ENCODE results near the gene SLC8A2.

DNA sequence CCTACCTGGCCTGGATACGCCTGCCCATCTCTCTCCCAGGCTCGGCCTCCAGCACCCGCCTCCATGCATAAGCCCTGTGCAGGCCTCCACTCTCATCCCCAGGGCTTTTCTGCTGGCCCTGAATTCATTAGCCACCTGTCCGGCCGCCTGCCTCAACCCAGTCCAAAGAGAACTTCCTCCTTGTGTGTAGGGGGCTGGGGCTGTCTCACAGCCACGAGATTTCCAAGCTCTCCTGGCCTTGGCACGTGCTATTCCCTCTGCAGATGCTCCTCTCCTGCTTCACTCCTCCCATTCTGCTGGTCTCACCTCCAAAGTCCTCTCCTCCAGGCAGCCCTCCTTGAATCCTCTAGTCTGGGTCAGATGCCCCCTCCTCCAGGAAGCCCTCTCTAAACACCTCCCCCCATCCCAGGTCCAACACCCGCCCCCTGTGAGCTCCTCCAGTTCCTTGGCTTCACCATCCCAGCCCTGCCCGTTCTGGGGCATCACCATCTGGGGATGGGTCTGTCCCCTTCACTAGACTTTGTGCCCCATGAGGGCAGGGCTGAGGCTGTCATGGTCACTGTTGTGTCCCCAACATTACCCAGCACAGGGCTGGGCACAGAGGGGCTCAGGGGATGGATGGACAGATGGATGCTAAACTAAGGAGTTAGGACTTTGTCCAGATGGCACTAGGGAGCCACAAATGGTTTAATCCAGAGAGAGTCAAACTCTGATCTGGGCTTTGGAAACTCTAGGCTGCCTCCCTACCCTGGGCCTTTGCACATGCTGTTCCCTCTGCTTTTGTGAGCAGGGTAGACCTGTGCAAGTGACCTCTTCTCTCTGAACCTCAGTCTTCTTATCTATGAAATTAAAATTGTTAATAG lies 67.1 kb downstream of the SLC8A2 start:
- TF ChIP-seq, protein P1, sequence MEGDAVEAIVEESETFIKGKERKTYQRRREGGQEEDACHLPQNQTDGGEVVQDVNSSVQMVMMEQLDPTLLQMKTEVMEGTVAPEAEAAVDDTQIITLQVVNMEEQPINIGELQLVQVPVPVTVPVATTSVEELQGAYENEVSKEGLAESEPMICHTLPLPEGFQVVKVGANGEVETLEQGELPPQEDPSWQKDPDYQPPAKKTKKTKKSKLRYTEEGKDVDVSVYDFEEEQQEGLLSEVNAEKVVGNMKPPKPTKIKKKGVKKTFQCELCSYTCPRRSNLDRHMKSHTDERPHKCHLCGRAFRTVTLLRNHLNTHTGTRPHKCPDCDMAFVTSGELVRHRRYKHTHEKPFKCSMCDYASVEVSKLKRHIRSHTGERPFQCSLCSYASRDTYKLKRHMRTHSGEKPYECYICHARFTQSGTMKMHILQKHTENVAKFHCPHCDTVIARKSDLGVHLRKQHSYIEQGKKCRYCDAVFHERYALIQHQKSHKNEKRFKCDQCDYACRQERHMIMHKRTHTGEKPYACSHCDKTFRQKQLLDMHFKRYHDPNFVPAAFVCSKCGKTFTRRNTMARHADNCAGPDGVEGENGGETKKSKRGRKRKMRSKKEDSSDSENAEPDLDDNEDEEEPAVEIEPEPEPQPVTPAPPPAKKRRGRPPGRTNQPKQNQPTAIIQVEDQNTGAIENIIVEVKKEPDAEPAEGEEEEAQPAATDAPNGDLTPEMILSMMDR (conservative IDR thresholded peaks at IDR 0.05; ENCODE audit: low read length): no peak
- TF ChIP-seq EZH2phosphoT487 (IDR thresholded peaks at IDR 0.05; ENCODE audit: borderline replicate concordance, low read depth, low read length): no peak

All from OCI-LY7 (cell line).